NCI-H2081 treated with DMSO at 0.1 percent for 48 hours (cell line): ENCODE measurements around the gene SHROOM1.
A peak's percentile ranks its signal among the peaks of the same experiment; 100 is the strongest.
"Not testable (repeated sequence)": the region's sequence is repeated elsewhere in the genome, so short reads cannot be mapped to it uniquely, and the experiment has no call there.

ENCODE experiments used
- DNase-seq: peaks from one replicate; lab custom pipeline; 2025; lab: John Stamatoyannopoulos, UW

Gene SHROOM1

DNA sequence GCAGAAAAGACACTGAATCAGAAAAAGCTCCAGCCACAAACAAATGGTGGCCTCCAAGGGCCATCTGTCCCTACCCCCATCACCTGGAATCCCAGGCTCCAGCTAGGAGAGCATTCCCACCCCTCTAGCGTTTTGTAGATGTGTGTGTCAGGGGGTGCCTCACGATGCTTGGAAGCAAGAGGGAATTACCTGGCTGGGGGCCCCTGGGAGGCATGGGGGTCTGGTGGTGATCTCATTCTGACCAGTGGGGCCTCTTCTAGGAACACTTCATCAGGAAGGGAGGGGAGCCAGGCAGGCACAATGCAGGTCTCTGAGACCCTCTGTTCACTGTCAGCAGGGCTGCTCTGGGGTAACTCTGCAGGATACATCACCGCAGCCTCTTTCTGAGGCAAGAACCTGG is 6.0 kb downstream of the SHROOM1 start:
- no peak for DNase-seq

DNA sequence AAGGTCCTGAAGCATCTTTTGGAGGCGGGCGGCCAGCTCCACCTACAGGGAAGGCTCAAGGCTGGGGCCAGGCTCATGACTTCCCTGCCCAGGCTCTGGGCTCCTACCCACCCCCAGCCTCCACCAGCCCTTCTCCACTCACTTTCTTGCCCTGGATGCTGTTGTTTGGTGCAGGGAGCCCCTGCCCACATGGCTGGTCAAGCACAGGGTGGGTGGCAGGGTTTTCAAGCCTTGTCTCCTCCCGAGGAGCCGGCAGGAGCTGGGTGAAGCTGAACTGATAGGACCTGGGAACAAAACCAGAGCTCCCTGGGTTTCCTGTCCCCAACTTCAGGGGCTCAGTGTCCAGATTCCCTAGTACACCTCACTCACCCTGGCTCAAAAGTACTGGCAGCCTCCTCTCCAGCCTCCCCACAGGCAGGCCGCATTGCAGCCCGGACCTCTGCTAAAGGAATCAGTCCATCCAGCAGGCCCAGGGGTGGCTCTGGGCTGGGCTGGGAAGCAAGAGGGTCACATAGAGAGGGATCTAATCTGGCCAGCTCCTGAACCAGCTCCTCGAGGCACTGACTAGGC is 6.9 kb downstream of the SHROOM1 start:
- no peak for DNase-seq

DNA sequence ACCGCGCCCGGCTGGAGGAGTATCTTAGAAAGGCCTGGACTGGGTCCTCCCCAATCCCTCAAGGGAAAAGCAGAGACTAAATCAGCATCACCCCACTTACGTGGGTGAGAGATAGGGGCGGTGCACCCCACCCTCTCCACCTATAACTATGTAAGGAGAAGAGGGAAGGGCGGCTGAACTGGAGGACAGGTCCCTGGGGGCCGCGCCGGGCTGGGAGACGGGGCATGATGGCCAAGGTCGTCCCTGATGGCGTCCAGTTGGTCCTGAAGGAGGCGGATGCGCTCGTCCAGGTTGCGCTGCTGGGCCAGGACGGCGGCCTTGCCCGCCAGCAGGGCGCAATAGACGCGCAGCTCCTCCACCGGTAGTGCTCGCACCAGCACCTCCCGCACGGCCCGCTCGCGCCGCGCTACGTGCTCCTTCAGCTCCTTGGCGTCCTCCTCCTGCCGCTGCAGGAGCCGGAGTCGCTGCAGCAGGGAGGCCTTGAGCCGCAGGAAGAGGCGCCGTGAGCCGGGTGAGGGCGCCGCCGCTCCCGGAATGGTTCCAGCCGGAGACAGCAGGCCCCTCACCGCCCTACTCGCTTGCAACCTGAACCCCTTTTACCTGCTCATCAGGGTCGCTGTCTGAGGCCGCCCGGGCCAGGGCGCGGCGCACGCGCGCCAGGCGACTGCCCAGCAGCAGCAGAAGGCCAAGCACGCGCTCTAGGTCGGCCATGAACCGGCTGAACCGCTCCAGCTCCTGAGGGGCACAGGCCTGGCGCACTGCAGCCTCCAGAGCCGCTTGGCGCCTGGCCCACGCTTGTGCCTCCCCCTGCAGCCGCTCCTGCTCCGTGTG is 7.6 kb downstream of the SHROOM1 start:
- DNase-seq: no peak

DNA sequence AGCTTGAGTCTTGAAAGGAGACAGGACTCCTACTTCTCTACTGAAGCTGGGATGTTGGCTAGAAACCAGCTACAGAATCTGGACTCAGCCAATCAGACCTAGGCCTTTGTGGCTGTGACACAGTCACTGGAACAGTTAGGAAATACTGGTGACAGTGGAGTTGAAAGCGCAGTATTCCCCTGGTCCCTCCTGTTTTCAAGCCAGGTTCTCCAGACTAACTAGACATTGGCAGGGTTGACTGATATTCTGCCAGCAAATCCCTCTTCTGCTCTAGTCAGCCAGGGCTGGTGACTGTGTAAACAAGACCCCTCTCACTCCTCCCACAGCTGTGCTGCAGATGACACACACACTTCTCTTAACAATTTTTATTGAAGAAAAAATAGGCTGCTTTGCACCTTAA is 8.7 kb downstream of the SHROOM1 start:
- DNase-seq: no peak

DNA sequence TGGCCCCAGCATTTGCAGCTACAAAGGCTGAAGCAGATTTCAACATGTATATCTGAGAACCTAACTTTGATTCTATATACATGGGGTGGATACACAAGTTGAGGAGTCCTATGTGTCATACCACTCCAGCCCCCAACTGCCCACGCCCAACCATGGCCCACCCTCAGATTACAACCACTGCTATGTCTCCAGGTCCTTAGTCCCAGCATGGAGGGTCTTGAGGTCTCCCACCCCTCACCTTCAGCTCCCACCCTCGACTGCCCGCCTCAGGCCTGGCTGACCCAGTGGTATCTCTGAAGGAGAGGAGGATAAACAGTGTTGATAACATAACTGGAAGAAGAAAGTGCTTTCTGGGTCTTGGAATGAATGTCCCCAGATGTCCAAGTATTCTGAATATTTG is 9.1 kb downstream of the SHROOM1 start:
- DNase-seq: no peak

DNA sequence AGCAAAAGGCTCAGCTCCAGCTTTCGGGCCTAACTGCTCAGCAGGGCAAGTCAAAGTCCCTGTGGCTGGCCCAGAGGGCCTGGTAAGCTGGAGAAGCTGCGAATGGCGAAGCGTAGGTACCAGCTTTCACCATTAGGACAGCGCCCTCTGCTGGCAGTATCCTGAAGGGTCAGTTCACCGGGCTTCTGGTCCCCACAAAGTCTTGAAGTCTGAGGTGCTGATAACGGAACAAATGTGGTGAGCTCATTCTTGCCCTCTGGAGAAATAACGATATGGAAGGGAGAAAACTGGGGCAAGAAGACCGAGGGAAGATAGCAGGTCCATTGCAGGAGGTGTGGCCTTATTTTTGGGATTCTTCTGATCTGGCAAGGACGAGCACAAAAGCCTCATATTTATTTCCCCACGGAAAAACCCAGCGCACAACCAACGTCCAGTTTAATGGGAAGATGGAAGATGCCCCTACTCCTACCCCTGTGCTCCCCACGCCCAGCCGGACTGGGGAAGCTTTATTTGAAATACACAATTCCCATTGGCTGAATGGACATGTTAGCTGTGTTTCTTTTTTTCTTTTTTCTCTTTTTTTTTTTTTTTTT is 10.2 kb downstream of the SHROOM1 start:
- peak; percentile 38 for DNase-seq

DNA sequence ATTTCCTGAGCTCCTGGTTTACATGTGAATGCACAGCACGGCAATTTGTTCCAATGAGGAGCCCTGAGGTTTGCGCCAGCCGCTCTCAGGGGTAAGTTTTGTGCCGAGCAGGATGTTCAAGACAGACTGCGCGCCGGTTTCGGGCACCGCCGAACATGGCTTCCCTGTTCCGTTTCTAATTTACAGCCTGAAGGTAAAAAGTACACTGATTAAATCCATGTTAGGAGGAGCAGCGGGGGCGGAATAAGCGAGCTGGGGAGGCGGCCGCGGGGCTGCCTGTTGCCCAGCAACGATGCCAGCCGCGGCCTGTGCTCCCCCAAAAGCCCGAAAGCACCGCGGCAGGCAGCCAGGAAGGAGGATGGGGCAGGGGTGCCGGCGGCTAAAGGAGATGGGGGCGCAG is 11.0 kb downstream of the SHROOM1 start:
- DNase-seq: no peak

DNA sequence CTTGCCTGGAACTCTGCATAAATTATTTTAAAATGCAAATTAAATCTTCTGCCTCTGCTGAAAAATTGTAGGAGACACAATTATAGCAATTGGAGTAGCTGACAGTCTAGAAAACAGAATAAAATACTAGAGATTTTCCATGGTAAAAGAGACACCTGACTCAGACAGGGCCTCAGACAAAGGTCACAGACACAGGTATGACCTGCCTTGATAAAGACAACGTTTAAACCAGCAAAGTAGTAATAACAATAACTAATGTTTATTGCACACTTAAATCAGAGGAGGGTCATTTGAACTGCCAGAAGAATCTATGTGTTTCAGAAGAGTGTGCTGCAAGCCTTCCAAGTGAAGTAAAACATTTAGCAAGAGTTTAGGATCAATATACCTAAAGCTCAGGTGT is 13.4 kb downstream of the SHROOM1 start:
- no peak for DNase-seq

DNA sequence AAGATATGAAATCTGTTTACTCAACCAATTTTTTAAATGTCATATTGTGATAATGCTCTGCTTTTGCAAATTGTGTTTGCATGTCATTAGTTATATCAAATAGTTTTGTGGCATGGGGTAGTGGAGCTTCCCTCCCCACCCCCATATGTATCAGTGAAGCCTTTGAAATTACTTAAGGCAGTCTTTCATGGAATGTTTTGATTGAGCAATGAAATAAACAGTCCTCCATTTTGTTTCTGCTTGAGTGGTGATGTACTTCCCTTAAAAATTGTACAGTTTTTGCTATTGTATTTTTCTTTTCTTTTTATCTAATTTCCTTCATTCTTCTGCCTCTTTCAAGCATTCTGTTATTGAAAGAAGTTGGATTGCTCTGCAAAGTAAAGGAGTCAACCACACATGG is 13.9 kb downstream of the SHROOM1 start:
- DNase-seq: no peak

DNA sequence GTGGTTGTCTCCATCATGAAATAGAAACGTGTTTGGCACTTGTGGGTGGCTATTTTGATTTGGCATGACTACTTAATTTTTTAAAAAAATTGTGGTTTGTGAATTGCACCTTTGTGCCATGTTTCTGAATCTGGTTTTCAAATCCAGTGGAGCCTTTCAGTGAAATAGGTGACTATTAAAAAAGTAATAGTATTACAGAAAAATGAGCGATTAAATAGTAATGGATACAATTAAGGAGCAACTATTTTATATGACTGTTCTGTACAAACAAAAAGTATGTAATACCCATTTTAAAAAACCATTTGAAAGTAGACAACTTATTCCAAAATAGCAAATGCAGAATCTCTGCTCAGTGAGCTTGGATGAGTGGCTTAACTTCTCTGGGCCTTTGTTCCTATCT is 14.4 kb downstream of the SHROOM1 start:
- DNase-seq: no peak

DNA sequence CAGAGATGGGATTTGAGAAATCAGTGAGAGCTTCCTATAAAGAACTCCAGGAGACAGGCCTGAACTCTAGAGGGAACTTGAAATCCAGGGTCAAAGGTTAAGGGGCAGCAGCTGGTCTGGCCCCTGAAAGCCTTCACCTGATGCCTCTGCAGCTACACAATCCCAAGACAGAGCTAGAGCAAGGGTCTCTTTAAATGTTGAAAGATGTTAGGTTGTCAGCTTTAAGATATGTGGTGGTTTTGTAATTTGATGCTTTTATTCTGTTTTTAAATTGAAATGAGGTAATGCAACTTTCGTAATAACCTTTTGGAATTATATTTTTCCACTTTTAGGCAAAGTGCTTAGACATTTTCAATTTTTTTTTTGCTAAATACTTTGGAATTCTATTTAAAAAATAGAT is 15.0 kb downstream of the SHROOM1 start:
- DNase-seq: no peak

DNA sequence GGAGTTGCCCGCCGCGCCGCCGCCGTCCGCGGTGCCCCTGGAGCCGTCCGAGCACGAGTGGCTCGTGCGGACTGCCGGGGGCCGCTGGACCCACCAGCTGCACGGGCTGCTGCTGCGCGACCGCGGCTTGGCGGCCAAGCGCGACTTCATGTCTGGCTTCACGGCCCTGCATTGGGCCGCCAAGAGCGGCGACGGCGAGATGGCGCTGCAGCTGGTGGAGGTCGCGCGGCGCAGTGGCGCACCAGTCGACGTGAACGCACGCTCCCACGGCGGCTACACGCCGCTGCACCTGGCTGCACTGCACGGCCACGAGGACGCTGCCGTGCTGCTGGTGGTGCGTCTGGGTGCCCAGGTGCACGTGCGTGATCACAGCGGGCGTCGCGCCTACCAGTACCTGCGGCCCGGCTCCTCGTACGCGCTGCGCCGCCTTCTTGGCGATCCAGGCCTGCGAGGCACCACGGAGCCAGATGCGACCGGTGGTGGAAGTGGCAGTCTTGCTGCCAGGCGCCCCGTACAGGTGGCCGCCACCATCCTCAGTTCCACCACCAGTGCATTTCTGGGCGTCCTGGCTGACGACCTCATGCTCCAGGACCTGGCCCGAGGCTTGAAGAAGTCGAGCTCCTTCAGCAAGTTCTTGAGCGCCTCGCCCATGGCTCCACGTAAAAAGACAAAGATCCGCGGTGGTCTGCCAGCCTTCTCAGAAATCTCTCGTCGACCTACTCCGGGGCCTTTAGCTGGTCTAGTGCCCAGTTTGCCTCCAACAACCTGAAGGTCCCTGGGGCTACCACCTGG is 15.7 kb downstream of the SHROOM1 start:
- no peak for DNase-seq

DNA sequence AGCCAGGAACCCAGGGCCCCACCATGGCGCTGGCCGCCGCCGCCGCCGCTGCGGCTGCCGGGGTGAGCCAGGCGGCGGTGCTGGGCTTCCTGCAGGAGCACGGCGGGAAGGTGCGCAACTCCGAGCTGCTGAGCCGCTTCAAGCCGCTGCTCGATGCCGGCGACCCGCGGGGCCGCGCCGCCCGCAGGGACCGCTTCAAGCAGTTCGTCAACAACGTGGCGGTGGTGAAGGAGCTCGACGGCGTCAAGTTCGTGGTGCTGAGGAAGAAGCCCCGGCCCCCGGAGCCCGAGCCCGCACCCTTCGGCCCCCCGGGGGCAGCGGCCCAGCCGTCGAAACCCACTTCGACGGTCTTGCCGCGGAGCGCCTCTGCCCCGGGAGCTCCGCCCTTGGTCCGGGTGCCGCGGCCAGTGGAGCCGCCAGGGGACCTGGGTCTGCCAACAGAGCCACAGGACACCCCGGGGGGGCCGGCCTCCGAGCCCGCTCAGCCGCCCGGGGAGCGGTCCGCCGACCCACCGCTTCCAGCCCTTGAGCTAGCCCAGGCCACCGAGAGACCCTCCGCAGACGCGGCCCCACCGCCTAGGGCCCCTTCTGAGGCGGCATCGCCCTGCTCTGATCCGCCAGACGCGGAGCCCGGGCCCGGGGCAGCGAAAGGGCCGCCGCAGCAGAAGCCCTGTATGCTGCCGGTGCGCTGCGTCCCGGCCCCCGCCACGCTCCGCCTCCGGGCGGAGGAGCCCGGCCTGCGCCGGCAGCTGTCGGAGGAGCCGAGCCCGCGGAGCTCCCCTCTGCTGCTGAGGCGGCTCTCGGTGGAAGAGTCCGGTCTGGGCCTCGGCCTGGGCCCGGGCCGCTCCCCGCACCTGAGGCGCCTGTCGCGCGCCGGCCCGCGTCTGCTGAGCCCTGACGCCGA is 16.6 kb downstream of the SHROOM1 start:
- DNase-seq: no peak

DNA sequence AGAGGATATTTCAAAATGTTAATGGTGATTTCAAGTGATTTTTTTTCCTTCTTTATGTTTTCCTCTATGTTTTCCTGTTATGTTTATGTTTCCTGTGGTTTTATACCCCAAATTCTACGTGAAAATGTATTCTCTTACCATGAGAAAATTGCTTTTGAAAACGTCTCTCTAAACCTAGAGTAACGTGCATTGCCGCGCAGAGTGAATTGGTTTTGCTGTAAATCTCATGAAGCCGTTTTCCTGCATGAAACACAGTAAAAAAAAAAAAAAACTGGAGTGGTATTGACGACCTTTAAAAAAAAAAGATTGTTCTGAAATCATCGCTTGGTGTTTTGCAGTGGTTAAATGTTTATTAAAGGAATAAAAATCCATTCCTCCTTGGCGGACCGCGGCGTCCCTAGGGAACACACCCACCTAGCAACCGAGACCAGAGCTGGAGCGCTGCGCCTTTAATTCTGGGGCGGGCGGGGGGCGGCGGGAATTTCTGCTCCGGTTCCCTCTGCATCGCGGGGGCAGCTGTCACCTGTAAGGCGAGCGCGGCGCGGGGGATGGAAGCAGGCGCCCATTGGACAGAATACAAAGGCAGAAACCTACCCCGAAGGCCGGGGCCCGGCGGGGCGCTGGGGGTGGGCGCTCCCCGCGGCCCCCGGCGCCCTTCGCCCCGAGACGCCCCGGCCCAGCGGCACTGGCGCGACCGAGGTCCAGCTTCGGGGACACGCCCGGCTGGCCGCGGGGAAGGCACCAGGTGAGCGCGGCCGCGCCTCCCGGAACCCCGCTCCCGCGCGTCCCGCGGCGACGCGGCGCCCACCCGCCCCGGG is 17.5 kb downstream of the SHROOM1 start, which contains the start of gene SOWAHA:
Gene SOWAHA, plus strand, starts transcription at position 522 of the 818 bp plus-strand sequence. CDS start 320 bp downstream, outside the sequence.
- DNase-seq: no peak

DNA sequence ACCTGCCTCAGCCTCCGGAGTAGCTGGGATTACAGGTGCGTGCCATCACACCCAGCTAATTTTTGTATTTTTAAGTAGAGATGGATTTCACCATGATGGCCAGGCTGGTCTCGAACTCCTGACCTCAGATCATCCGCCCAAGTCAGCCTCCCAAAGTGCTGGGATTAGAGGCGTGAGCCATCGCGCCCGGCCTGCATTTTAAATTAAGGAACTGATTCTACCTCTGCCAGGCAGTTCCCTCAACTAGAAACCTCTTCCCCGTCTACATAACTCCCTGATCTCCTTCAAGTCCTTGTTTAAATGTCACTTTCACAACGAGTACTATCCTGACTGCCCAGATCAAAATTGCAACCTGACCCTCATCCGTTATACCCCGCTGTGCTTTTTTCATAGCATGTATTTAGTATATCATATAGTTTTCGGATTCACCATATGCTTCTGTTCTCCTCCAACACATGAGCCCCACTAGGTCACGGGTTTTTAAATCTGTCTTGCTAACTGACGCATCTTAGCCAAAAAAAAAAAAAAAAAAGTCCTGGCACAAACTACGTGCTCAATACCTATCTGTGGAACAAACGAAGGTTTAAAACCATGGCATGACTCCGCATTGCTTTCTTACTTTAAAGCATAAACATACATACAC is 18.2 kb downstream of the SHROOM1 start:
- no peak for DNase-seq

DNA sequence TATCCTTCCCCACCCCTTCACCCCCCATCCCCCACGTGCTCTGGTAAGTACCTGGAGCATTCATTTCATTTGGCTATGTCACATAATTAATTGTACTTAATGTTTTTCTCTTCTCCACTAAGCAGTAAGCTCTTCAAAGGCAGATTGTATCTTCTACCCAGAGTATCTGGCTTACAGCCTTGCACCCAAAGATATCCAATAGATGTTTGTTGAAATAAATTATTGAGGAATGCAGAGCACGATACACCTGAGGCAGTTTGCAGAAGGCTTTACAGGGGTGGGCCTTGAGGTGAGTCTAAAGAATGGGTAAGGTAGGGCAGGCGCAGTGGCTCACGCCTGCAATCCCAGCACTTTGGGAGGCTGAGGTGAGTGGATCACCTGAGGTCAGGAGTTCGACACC is 19.8 kb downstream of the SHROOM1 start:
- DNase-seq: no peak

DNA sequence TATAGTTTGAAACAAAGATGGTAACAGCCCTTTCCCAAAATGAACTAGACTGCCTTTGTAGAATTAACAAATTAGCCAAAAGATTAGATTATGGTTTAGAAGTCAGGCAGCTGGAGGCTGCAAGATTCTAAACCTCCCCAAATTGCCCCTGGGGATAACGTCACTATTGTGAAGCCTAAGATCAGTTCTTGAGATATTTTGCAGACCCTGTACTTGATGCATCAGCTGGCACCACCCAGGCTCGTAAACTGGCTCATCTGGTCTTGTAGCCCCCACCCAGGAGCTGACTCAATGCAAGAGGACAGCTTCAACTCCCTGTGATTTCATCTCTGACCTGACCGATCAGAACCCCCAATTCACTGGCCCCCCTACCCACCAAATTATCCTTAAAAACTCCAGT is 21.6 kb downstream of the SHROOM1 start:
- no peak for DNase-seq

DNA sequence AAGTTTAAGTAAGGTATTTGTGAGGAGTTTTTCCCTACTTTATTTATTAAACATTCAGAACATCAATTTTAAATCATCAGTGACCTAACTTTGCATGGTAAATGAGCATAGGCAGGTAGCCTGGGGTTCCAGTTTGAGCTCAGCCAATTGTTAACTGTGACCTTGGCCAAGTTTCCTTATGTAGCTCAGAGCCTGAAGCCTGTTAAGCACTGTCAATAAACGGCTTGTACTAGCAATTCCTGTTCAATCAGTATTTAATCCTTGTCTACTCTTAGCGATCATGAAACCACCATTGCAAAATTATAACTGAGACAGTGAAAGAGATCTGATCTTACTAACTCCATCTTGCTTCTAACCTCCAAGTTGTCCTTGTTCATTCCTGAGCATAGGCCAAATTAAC is 22.0 kb downstream of the SHROOM1 start:
- DNase-seq: no peak

DNA sequence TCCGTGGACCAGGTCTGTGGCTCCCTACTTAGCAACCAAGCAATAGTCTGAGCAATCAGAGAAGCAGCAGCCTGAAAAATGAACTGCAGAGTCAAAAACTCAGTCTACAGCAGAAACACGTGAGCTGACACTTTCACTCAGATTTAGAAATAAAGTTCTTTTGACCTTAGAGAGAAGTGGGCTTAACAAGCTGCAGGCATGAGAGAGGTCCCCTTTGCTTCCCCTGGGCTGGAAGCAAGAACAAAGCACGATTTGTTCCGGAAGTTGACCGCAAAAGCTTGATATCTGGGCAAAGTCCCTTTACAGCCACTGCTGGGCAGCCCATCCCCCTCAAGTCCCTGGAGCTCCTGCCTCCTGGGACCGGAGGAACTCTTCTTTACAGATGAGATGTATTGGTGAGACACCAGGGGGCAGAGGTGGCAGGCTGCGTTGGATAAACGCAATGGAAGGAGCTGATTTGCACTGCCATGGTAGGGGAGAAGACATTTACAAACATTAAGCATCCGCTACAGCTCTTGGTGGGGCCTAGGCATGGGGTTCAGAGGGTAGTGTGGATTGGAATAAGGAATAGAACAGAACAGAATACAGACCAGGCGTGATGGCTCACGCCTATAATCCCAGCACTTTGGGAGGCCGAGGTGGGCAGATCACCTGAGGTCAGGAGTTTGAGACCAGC is 23.1 kb downstream of the SHROOM1 start:
- DNase-seq: no peak

DNA sequence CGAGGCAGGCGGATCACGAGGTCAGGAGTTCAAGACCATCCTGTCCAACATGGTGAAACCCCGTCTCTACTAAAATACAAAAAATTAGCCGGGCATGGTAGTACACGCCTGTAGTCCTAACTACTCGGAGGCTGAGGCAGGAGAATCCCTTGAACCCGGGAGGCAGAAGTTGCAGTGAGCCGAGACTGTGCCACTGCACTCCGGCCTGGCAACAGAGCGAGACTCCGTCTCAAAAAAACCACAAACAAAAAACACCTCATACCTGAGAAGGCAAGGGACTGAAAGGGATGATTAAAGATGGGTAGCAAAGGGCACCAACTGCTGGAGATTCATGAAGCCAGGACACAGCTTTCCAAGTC is 23.7 kb downstream of the SHROOM1 start:
- not testable (repeated sequence) for DNase-seq
